BJ (cell line): ENCODE measurements around the gene FBXL3. TPM values are rescaled to one million over a fixed set of nuclear protein-coding genes. Genes with fewer than 3 reads are reported as not detected.

Source experiments
- CTCF ChIA-PET: fragments of 350-600 bp; formaldehyde crosslinking; extraction: SDS; loops from one replicate; lab custom pipeline; 2021; ENCODE audit warnings: antibody characterized with exemption, inconsistent platforms; lab: Yijun Ruan, JAX
- POLR2A ChIA-PET: fragments of 300-600 bp; sonication (Branson Sonifier 250); formaldehyde crosslinking; extraction: SDS; loops from one replicate; lab custom pipeline; 2021; ENCODE audit warnings: antibody characterized with exemption; lab: Charles Lee
- DNase-seq: peaks from one replicate; pipeline ENCODE4 v3.0.0-alpha.2; 2011; ENCODE audit warnings: low read depth
- H3K27me3 ChIP-seq: 2 replicates; pipeline ENCODE4 v1.6.0; 2011; ENCODE audit warnings: low read length; ENCODE audit not compliant: control insufficient read depth, insufficient read depth
- H3K36me3 ChIP-seq: 2 replicates; pipeline ENCODE4 v1.5.1; 2011; ENCODE audit warnings: low read length; ENCODE audit not compliant: control insufficient read depth, insufficient read depth
- H3K4me3 ChIP-seq: 2 replicates; pipeline ENCODE4 v1.5.1; 2011; ENCODE audit warnings: low read depth, mild to moderate bottlenecking, control low read depth, low read length
- CTCF ChIP-seq: IDR thresholded peaks from 2 replicates; pipeline ENCODE4 v1.5.1; 2011; ENCODE audit warnings: low read depth, mild to moderate bottlenecking, control low read depth, inconsistent platforms, low read length, moderate library complexity; ENCODE audit not compliant: insufficient read depth
- polyA minus RNA-seq: library from RNA; depleted of rRNA, polyadenylated mRNA; stranded (reverse); fragments of >200 nt; gene quantifications from 2 replicates; pipeline ENCODE4 v1.2.3, GENCODE V29; 2011; rRNA and poly(A)+ RNA removed
- polyA plus RNA-seq: library from polyadenylated mRNA; depleted of rRNA; stranded (reverse); fragments of >200 nt; gene quantifications from 2 replicates; pipeline ENCODE4 v1.2.3, GENCODE V29; 2011; rRNA removed

Gene FBXL3, protein sequence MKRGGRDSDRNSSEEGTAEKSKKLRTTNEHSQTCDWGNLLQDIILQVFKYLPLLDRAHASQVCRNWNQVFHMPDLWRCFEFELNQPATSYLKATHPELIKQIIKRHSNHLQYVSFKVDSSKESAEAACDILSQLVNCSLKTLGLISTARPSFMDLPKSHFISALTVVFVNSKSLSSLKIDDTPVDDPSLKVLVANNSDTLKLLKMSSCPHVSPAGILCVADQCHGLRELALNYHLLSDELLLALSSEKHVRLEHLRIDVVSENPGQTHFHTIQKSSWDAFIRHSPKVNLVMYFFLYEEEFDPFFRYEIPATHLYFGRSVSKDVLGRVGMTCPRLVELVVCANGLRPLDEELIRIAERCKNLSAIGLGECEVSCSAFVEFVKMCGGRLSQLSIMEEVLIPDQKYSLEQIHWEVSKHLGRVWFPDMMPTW
- 22.0 and 35.9 TPM in 2 replicates for polyA plus RNA-seq
- polyA minus RNA-seq = 19.2 and 22.0 TPM in 2 replicates

DNA sequence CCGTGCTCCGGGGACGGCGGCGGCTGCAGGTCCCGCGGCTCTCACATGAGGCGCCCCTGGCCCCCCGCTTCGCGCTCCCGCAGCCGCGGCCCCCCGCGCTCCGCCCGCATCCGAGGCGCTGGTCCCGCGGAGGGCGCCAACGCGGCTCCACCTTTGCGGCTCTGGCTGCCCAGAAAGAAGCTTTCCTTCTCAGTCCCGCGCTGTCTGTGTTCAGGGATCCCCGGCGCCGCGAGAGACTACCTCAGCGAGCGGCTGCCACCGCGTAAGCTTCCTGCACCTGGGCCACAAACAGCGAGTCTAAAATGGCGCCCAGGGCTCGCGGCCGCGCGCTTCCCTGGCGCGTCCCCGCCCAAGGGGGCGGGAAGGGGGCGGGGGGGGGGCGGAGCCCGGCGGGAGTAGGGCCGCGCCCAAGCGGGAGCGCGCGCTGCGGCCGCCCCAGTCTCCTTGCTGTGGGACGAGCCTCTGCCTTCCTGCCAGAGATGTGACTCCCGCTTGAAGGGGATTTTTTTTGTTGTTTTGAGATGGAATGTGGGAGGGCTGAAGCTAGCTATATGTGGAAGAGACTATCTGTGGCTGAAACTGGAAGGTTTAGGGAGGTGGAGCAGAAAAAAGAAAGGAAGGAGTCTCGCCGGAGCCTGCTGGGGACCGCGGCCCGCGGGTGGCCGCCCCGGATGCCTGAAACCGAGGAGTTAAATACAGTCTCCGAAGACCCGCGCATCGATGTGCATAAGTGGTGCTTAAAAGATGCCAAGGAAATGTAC lies at the start of gene FBXL3:
TSS of gene FBXL3 (minus strand) at position 299 of the 761 bp plus-strand sequence. CDS start 5,299 bp downstream, outside the sequence.
- Histone ChIP-seq H3K4me3 (peak within 1 kb of the TSS; percentile 89), H3K36me3 (no peaks in the 10 kb centered on the region), H3K27me3 (no peaks in the 10 kb centered on the region)
- no peak for TF ChIP-seq CTCF
- ChIA-PET CTCF (interaction anchor here (0.9 to 1.2 kb wide), 2 partner anchors 47 kb away, joined by 3 to 4 read pairs; no protein-coding TSS in a partner anchor), POLR2A (interaction anchor here (0.6 to 0.7 kb wide), 4 partner anchors 35 to 1235 kb away, joined by 3 to 12 read pairs (median 6); partner anchors contain the start of genes CLN5 and MYCBP2)
- DNase-seq = peak; percentile 58

DNA sequence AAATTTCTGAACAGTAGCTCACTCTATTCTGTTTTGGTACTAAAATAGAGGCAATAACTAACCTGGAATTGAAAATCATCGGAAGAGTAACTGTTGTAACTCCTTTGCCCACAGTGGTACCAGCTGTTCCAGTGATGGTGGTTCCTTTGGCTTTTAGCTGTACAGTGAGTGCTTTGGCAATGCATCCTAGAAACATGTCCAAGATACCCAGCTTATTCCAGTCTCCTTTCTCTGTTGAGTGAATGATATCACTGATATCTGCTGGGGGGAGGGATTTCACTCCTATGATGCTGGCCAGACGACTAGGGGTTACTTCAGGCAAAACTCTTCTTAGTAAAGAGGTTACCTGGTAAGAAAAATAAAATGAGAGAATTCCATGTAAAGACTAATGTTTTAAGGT lies 40.6 kb upstream of the FBXL3 start:
- Histone ChIP-seq H3K4me3 (no peak overlapping the region), H3K36me3 (peaks cover 7% of the 10 kb centered on the region), H3K27me3 (no peaks in the 10 kb centered on the region)
- ChIA-PET CTCF (no interaction called here), POLR2A (no interaction called here)
- no peak for TF ChIP-seq CTCF
- no peak for DNase-seq

GRCh38 chr13:77065461-77066147 lies 38.6 kb upstream of the FBXL3 start:
- DNase-seq = no peak
- ChIA-PET CTCF (no interaction called here), POLR2A (no interaction called here)
- H3K27me3 ChIP-seq = no peaks in the 10 kb centered on the region
- H3K4me3 ChIP-seq = no peak overlapping the region
- TF ChIP-seq CTCF = no peak
- H3K36me3 ChIP-seq = peaks cover 7% of the 10 kb centered on the region

GRCh38 chr13:77062097-77062496 lies 35.1 kb upstream of the FBXL3 start:
- 0 out of 2 replicates have a peak, but pooled peaks cover 4% of the 10 kb centered on the region for H3K36me3 ChIP-seq
- no peak for TF ChIP-seq CTCF
- POLR2A ChIA-PET = no interaction called here
- H3K27me3 ChIP-seq = no peaks in the 10 kb centered on the region
- no peak for DNase-seq
- no peak overlapping the region for H3K4me3 ChIP-seq
- CTCF ChIA-PET = no interaction called here
